H1 (cell line): Measurements from ENCODE around the gene CFAP157. TPM values are rescaled to one million over a fixed set of nuclear protein-coding genes. Genes with fewer than 3 reads are reported as not detected.

Experiments
- BACH1 ChIP-seq: IDR thresholded peaks from 2 replicates; pipeline ENCODE4 v1.6.1; 2012; ENCODE audit warnings: low read length, improper control_type of control experiment
- CHD1 ChIP-seq: IDR thresholded peaks from 2 replicates; pipeline ENCODE4 v1.6.1; 2012; ENCODE audit warnings: low read depth, low read length, improper control_type of control experiment
- CHD7 ChIP-seq: fragments of 300-600 bp; sonication (generic); IDR thresholded peaks from 2 replicates; pipeline ENCODE4 v1.7.1; 2012; ENCODE audit warnings: low read length, moderate library complexity, mild to moderate bottlenecking, inconsistent platforms; ENCODE audit not compliant: insufficient replicate concordance
- CTBP2 ChIP-seq: IDR thresholded peaks from 2 replicates; pipeline ENCODE4 v1.7.0; 2011; ENCODE audit warnings: borderline replicate concordance, mild to moderate bottlenecking, moderate library complexity, mixed read lengths, low read length; ENCODE audit not compliant: insufficient read depth, insufficient read length
- GABPA ChIP-seq: IDR thresholded peaks from 2 replicates; pipeline ENCODE4 v1.6.1; 2011; ENCODE audit warnings: mild to moderate bottlenecking, low read length, moderate library complexity, borderline replicate concordance; ENCODE audit not compliant: insufficient read depth
- RFX5 ChIP-seq: IDR thresholded peaks from 2 replicates; pipeline ENCODE4 v1.6.1; 2011; ENCODE audit warnings: low read depth, low read length, improper control_type of control experiment, borderline replicate concordance
- RNF2 ChIP-seq: fragments of 200-900, 300-1000 bp; sonication (generic); IDR thresholded peaks from 2 replicates; pipeline ENCODE4 v1.7.1; 2016; ENCODE audit warnings: borderline replicate concordance, low read depth, mild to moderate bottlenecking, antibody characterized with exemption, low read length; ENCODE audit not compliant: poor library complexity, severe bottlenecking; ENCODE audit errors: missing control alignments
- RXRA ChIP-seq: IDR thresholded peaks from 2 replicates; pipeline ENCODE4 v1.6.1; 2011; ENCODE audit warnings: low read depth, mild to moderate bottlenecking, low read length, moderate library complexity; ENCODE audit not compliant: insufficient read depth
- SP2 ChIP-seq: IDR thresholded peaks from 2 replicates; pipeline ENCODE4 v1.6.1; 2012; ENCODE audit warnings: mild to moderate bottlenecking, low read length, inconsistent platforms
- polyA plus RNA-seq, 7 experiments: library from polyadenylated mRNA; depleted of rRNA in 3 of 7; stranded (reverse) in 5 of 7; unstranded in 2 of 7; fragments of >200 nt in 5 of 7; fragments of 200-250 nt in 2 of 7; gene quantifications; 1 replicate in 5 of 7; 2 replicates in 1 of 7; 4 replicates in 1 of 7; pipeline versions ENCODE4 v1.2.1 to v1.2.3, GENCODE V29; 2011 to 2013; ENCODE audit warnings: missing spikeins in 2 of 7, mixed read lengths in 2 of 7
- total RNA-seq: library from RNA; stranded (reverse); fragmentation: NEBNext Ultra II Directional; extraction: Animal tissue kit (Norgen Biotek cat#: 25700); gene quantifications from 2 replicates; pipeline ENCODE4 v1.2.1, GENCODE V29; 2021

Gene CFAP157
- total and polyA plus RNA-seq, 2 of the 8 experiments (the other 6 are each of a cell fraction or from before 2014, with no cell fraction given): not detected

DNA sequence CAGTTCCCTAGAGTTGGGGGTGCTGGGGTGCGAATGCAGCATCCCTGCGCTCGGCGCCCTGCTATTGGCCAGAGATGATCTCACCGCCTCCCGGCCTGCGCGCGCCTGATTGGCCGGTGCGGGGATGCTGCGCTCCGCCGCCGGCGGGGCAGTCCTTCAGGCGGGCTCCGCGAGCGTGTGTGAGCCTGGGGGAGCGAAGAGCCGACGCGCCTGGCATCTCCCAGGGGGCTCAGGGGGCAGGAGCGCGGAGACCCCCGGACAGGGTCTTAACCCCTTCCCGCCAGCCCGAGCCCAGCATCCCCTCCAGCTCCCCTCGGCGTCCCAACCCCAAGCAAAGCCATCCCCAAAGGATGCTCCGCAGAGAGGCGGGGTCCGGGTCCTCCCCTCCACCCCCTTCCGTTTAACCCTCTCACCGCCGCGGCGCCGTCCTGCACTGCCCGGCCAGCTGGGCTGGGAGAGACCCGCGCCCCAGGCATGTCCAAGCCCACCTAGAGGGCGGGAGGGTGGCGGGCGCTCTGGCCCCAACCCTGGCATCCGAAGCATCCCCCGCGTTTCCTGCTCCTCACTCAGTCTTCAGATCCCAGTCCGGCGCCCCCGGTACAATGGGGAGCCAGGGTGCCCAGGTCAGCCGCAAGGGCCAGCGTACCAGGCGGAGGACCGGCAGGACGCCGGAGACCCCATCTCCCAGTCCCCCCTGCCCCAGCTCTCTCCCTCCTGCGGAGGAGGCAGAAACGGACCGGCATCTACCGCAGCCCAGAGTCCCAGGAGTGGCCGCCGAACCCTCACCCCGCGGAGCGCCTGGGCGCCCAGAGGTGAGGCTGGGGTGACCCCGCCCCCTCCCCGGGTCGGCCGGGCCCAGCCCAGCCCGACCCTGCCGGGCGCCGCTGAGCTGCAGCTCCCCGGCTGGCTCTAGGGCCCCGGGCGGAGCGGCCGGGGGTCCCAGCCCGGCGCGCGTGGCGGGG lies 47.6 kb downstream of the CFAP157 start (continued):
- TF ChIP-seq CHD7 (no peak), RNF2 (no peak), RXRA (no peak), CTBP2 (peak; percentile 87), CHD1 (no peak), RFX5 (no peak), BACH1 (no peak), SP2 (no peak), GABPA (no peak)
